HG03575 (cell line): Measurements from ENCODE around the gene SPAG7.
"Not testable (repeated sequence)": the region's sequence is repeated elsewhere in the genome, so short reads cannot be mapped to it uniquely, and the experiment has no call there.

Experiments
- ATAC-seq: cut with Tn5 transposase; IDR thresholded peaks from one replicate; pipeline ENCODE4 v1.9.1; 2021; ENCODE audit not compliant: unreplicated experiment, insufficient number of reproducible peaks, low FRiP score; ENCODE audit errors: extremely low read depth

The SPAG7 gene

GRCh38 chr17:4914551-4914950 is 53.1 kb downstream of the SPAG7 start:
- ATAC-seq, result not testable (repeated sequence)

GRCh38 chr17:4913994-4914393 is 53.6 kb downstream of the SPAG7 start:
- no peak for ATAC-seq
